GM23248 (cell line): ENCODE measurements around the gene DPY19L3.

Source experiments
- EZH2 ChIP-seq: fragments of 200-600 bp; sonication (generic); IDR thresholded peaks from 2 replicates; pipeline ENCODE4 v1.6.1; 2018; ENCODE audit warnings: antibody characterized with exemption, mild to moderate bottlenecking; ENCODE audit not compliant: insufficient read depth, poor library complexity, severe bottlenecking
- EZH2phosphoT487 ChIP-seq: fragments of 200-600 bp; sonication (generic); IDR thresholded peaks from 2 replicates; pipeline ENCODE4 v1.6.1; 2018; ENCODE audit warnings: antibody characterized with exemption, moderate library complexity, mild to moderate bottlenecking, low read depth; ENCODE audit not compliant: insufficient read depth

- no peak for TF ChIP-seq EZH2
- TF ChIP-seq EZH2phosphoT487 = no peak
These were observed 25.3 kb upstream of the DPY19L3 start for GRCh38 chr19:32380269-32380668.
